ENCODE data around the gene ZNF737.

The ZNF737 gene

GRCh38 chr19:20513189-20513904 is 52.2 kb downstream of the ZNF737 start:
- TF ChIP-seq CTCF (IDR thresholded peaks at IDR 0.05; ENCODE audit: low read depth, low read length, missing control alignments): no peak
- no peak for DNase-seq (ENCODE audit: low read depth)
- H3K4me3 ChIP-seq (ENCODE audit: low read depth, low read length): no peak overlapping the region

- DNase-seq (ENCODE audit: low read depth): no peak
- no peak for TF ChIP-seq CTCF (IDR thresholded peaks at IDR 0.05; ENCODE audit: low read depth, low read length, missing control alignments)
These were observed 62.1 kb downstream of the ZNF737 start for GRCh38 chr19:20503476-20503875.

More at GRCh38 chr19:20503476-20503875, 62.1 kb downstream of the ZNF737 start:
- H3K4me3 ChIP-seq (ENCODE audit: low read depth, low read length): no peak overlapping the region
